HG03571 (cell line): ENCODE results near the gene ABCC1.

Experiments
- ATAC-seq: cut with Tn5 transposase; IDR thresholded peaks from one replicate; pipeline ENCODE4 v1.9.1; 2021; ENCODE audit not compliant: unreplicated experiment

ABCC1 gene

DNA sequence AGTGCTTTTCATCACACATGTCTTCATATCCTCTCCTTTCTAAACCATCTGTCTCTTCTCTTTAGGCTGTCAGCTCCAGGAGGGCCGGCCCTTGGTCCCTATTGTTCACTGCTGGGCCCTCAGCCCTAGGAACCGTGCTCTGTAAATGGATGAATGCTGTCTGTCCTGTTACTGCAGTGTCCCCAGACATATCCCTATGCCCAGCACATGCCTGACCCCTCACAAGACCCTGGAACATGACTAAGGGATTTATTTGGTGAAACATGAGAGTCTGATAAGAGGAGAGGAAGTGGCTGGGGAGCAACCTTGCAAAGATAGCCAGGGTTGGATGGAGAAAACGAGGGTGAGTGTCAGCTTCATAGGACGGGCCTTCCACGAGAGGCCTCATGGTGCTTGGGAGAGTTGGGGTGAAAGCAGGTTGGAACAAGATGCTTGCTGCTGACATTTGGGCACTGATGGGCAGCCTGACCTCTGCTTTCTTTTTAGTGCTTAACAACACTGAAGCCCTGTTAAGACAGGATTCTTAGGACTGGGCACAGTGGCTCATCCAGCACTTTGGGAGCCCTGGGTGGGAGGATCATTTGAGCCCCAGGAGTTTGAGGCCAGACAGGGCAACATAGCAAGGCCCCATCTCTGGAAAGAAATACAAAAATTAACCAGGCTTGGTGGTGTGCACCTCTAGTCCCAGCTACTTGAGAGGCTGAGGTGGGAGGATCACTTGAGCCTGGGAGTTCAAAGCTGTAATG lies 39.0 kb downstream of the ABCC1 start:
- ATAC-seq = no peak

DNA sequence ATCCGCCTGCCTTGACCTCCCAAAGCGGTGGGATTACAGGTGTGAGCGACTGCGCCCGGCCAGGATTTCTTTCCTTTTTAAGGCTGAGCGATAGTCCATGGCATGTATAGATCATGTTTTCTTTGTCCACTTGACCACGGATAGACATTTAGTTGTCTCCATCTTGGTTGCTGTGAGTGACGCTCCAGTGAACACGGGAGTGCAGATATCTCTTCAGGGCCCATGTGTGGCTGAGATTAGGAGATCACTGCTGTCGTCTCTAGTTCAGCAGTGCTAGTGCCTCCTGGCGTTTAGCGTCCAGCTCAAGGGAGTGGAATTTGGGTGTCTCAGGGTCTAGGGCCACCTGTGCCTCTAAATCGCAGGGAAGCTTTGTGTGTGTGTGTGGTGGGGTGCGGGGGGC lies 41.5 kb downstream of the ABCC1 start:
- no peak for ATAC-seq

DNA sequence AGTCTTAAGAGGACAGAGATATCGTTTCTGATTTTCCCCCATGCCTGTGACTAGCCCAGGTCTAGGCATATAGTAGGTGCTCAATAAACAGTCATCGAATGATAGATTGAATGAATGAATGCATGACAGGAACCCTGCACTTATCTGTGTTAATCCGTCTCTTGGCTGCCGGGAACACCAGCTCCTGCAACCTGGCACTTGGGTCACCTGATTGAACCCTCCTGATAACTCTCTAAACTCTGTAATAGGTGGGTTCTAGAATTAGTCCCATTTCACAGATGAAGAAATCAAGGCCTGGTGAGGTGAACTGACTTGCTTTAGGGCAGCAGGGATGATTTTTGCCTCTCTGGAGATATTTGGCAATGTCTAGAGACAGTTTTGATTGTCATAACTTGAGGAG lies 43.7 kb downstream of the ABCC1 start:
- ATAC-seq = no peak

DNA sequence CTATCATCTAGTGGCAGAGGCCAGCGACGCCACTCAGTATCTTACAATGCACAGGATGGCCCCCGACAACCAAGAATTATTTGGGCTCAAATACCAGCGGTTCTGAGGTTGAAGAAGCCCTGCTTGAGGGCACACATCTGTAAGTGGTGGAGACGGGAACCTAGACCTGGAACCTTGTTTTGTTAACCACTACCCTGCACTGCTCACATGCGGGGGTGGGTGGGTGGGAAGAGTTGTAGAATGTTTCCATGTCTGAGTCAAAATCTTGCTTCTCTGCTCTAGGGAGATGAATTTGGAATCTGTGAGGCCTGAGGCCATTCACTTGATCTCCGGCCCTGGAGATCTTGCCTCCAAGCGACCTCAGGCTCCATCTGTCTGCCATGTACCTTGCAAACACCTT lies 44.1 kb downstream of the ABCC1 start:
- ATAC-seq = no peak

DNA sequence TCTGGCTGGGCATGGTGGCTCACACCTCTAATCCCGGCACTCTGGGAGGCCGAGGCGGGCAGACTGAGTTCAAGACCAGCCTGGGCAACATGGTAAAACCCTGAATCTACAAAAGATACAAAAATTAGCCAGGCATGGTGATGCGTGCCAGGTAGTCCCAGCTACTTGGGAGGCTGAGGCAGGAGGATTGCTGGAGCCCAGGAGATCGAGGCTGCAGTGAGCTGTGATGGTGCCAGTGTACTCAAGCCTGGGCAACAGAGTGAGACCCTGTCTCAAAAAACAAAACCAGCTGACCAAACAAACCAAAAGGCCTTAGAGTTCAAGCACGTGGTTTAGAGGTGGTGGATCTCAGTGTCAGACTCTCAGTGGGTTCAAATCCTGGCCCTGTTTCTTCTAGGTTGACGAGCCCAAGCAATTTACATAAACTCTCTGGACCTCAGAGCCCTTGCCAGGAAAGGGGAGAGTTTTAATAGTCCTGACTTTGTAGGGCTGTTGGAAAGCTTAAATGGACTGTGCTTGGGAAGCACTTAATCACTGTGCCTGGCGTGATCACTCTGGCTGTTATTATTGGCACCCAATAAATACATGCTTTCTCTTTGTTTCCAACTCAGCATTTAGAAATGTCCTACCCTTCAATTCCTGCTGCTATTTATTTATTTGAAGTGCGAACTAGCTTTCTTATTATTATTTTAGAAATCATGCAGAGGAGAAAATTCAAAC lies 44.7 kb downstream of the ABCC1 start:
- ATAC-seq = no peak

DNA sequence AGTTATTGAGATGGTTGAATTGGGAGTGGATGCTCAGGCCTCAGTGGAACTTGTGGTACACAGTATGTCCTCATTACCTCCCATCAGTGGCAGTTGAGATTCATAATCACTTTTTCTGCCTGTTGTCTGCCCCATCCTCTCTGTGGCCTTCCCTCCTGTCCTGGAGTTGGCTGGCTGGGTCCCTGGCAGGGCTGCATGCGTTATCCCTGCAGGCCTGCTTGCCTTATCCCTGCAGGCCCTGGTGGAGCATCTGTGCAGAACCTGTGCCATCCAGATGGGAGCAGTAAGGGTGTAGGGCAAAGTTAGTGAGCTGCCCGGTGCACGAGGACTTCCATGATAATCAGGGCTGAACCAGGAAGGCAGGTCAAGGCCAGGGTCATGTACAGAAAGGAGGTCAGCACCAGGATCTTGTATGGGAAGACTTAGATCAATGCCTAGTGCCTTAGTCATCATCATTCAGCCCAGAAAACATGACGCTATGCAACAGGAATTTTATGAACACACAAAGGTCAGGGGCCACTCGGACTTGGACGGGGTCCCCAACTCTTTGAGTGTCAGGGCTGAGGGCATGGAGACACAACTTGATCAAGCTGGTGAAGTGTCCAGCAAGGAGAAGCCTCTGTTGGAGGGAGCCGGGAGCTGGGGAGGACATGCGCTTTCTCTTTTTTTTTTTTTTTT lies 47.2 kb downstream of the ABCC1 start:
- ATAC-seq = no peak

DNA sequence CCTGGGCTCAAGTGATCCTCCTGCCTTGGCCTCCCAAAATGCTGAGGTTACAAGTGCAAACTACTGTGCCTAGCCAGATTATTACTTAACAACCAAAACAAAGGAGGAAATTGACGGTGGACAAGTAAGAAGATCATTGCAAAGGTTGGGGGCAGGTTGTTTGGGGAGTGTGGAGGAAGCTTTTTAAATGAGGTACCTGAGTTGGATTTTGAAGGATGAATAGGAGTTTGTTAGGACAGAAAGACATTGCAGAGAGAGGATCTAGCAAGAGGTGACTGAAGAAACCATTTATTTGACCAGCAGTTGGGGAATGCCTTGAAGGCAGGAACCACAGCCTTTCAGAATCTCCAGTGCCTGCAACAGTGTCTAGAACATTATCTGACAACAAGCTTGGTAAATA lies 51.3 kb downstream of the ABCC1 start:
- no peak for ATAC-seq

DNA sequence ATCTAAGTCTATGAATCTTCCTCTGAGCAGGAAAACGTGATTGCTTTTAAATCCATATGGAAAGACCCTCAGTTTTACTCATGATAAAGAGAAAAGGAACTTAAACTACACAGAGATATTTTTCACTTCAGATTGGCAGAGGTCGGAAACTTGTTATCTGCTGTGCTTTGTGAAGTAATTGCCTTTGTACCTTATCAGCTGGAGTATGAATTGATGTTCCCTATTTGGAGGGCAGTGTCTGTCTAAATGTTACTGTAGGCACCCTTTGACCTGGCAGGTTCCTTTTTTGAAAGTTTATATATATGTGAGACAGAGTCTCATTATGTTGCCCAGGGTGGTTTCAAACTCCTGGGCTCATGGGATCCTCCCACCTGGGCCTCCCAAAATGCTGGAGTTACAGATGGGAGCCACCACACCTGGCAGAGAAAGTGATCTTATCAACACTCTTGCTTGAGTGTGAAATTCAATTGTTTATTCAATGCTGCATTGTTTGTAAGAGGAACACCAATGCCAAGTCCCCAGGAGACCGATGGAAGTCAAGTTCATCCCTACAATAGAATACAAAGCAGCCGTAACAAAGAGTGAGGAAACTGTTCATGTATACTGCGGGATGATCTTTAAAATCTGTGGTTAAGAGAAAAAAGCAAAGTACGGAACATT lies 52.3 kb downstream of the ABCC1 start:
- no peak for ATAC-seq

DNA sequence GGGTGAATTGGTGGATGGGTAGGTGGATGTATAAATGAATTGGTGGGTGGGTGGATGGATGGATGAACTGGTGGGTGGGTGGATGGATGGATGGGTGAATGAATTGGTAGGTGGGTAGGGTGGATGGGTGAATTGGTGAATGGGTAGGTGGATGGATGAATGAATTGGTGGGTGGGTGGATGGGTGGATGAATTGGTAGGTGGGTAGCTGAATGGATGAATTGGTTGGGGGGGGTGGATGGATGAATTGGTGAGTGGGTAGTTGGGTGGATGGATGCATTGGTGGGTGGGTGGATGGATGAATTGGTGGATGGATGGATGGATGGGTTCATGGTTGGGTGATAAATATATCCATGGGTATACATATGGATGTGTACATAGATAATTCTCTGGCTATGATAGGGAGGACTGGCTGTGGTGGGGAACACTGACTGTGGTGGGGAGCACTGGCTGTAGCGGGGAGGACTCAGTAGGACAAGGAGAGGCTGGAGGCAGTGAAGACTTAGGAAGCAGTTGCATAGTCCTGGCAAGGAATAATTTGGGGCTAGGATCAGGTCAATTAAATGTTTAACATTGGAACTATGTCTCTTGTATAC lies 54.4 kb downstream of the ABCC1 start:
- no peak for ATAC-seq

DNA sequence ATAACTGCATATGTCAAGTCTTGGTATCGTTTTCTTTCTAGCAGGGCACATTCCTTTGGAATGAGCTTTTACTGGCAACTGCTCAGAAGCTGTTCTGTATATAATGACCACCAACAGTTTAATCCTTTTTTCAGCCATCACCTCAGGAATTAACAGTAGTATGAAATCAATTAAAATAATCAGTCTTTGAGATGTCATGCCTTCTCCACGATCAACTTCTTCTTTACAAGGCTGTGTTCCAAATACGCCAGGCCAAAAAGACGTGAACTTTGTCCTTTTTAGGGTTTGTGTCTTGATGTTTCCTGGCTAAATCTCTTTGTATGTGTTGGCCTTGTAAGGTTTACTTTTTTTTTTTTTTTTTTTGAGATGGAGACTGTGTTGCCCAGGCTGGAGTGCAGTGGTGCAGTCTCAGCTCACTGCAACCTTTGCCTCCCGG lies 54.9 kb downstream of the ABCC1 start:
- no peak for ATAC-seq

DNA sequence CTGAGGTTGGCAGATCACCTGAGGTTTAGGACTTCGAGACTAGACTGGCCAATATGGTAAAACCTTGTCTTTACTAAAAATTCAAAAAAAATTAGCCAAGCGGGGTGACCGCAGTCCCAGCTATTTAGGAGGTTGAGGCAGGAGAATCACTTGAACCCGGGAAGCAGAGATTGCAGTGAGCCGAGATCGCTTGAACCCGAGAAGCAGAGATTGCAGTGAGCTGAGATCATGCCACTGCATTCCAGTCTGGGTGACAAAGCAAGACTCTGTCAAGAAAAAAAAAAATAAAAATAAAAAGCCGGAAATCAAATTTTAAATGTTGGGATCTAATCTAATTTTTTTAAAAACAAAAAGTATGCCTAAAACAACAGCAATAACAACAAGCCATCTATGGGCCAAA lies 56.3 kb downstream of the ABCC1 start:
- no peak for ATAC-seq

DNA sequence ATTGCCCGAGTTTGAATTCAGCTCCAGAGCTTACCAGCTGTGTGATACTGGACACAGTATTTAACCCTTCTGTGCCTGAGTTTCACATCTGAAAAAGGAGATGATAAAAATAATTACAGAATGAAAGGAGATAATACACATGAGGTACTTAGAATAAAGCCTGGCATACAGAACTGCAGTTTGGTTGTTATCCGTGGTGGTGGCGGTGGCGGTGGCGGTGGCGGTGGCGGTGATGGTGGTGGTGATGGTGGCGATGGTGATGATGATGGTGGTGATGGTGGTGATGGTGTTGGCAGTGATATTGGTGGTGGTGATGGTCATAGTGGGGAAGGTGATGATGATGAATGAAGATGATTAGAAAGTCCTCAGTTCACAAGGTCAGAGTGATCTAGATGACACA lies 57.2 kb downstream of the ABCC1 start:
- no peak for ATAC-seq

DNA sequence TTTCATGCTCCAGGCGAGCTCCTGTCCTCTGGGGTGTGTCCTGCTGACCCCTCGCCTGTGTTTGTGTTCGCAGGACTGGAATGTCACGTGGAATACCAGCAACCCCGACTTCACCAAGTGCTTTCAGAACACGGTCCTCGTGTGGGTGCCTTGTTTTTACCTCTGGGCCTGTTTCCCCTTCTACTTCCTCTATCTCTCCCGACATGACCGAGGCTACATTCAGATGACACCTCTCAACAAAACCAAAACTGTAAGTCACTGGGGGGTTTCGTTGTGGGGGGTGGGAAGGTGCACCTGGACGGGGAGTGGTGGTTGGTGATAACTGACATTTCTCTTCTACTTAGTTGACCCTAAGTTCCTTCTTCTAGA lies 58.3 kb downstream of the ABCC1 start:
- ATAC-seq = no peak

DNA sequence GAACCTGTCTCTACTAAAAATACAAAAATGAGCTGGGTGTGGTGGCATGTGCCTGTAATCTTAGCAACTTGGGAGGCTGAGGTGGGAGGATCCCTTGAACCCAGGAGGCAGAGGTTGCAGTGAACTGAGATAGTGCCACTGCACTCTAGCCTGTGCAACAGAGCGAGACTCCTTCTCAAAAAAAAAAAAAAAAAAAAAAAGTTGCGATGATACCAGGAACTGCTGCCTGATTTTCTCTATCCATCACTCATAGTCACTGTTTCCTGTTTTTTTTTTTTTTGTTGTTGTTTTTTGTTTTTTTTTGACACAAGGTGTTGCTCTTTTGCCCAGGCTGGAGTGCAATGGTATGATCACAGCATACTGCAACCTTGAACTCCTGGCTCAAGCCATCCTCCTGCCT lies 59.2 kb downstream of the ABCC1 start:
- ATAC-seq = no peak

DNA sequence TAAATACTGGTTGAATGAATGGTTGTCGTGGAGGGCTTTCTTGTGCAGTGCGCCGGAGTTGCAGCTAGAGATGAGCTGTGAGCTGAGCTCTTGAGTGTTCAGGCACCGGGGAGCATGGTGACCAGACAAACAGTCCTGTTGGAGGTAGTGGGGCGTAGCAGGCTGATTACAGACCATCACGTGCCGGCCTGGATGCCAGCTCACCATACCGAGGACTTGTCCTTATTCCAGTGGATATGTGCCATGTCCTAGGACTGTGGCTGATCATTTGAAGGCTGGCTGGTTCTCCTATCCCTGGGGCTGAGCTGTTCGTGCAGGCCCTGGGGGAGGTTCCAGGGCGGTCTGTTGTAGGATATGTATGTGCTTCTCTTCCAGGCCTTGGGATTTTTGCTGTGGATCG lies 60.0 kb downstream of the ABCC1 start:
- no peak for ATAC-seq

DNA sequence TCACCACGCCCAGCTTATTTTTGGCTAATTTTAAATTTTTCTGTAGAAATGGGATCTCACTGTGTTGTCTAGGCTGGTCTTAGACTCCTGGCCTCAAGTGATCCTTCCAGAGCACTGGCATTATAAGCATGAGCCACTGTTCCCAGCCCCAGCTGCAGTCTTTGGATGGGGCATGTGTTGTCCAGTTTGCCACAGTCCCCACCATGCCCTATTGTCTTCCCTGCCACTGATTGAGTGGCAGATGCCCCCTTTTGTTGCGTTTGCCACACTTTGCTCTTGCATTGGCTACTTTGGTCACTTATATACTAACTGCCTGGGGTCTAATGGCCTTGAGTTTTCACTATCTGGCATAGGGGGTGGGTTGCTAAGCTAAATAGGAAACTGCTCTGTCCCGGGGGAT lies 60.8 kb downstream of the ABCC1 start:
- ATAC-seq = no peak

DNA sequence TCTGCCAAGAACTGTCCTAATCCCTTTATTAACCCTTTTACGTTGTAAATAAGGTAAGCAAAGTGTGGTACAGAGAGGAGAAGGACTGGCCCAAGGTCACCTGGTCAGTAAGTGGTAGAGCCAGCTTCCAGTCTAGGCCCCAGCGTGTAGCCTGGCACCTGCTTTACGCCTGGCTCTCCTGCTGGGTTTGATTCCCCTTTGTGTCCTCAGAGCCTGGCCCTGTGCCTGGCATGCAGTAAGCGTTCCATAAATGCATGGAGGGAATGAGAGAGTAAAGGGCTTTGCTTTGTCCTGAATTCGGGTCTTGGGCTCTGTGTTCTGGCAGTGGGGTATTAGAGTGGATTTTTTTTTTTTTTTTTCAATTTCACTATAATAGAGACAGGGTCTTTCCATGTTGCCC lies 62.7 kb downstream of the ABCC1 start:
- no peak for ATAC-seq

DNA sequence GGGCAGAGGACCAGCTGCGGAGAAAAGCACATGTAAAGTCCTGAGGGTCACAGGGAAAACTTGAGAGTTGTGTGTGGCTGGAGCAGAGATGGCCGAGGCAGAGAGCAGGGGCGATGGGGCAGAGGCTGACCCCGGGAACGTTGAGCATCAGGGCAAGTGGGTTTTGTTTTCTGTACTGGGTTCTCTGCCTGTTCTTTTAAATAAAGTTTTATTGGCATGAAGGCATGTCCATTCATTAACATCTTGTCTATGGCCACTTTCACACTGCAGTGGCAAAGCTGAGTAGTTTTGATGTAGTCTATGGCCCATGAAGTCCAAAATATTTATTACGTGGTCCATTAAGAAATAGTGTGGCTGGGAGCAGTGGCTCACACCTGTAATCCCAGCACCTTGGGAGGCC lies 64.4 kb downstream of the ABCC1 start:
- no peak for ATAC-seq

DNA sequence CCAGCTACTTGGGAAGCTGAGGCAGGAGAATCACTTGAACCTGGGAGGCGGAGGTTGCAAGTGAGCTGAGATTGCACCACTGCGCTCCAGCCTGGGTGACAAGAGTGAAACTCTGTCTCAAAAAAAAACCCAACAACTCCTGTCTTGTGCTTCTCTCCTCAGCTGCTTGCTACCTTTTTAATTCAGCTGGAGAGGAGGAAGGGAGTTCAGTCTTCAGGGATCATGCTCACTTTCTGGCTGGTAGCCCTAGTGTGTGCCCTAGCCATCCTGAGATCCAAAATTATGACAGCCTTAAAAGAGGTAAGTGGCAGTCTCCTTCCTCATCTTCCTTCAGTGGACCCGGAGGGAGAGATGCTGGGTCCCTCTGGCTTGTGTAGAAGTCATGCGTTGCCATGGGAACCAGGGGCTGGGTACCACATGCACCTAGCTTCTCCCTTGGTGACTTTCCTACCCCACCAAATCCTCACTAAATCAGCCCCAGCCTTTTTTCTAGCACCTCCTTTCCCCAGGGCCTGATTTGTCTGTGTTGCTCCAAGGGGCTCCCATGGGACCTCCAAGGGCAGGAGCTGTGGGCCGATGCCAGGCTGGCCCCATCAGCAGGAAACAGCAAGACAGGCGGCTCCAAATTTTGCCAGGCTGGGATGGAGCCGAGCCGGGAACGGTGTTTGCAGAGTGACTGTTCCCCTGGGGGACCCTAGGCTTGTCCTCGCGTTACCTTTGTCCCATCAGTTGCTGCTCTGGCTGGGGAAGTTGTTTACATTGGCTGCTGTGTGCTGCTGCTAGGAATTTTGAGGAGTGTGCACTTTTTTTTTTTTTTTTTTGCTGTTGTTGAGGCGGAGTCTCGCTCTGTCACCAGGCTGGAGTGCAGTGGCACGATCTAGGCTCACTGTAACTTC lies 65.2 kb downstream of the ABCC1 start:
- no peak for ATAC-seq

DNA sequence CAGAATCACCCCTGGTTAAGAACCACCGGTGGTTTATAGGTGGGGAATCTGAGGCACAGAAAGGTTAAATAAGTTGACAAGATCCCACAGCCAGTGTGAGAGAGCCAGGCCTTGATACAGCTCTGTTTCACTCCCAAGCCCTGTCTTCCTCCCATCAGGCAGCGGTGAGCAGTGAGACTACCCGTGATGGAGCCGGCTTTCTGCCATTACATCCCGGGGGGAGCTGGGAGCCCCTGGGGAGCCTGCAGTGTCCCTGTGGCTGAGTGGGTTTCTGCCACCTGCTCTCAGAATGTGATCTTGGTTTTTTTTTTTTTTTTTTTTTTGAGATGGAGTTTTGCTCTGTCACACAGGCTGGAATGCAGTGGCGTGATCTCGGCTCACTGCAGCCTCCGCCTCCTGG lies 66.4 kb downstream of the ABCC1 start:
- ATAC-seq = no peak
